T-cell (primary cell): ENCODE results near the gene BLTP2. TPM values are rescaled to one million over a fixed set of nuclear protein-coding genes. Genes with fewer than 3 reads are reported as not detected.

ENCODE experiments used
- ATAC-seq, 4 experiments: fragments of 200-7000 bp in 3 of 4; fragments of 150-1000 bp in 1 of 4; cut with Tn5 transposase; replicated peaks in 1 of 4; 1 replicate in 3 of 4; 2 replicates in 1 of 4; pipeline ENCODE4 v1.10.0; 2021; ENCODE audit warnings: moderate library complexity in 3 of 4, mild to moderate bottlenecking in 2 of 4, moderate number of reproducible peaks in 1 of 4
- CTCF ChIA-PET, 2 donors: fragments of 300-600 bp; sonication (Branson Sonifier 250); formaldehyde crosslinking; loops; one replicate each; lab custom pipeline; 2022; ENCODE audit warnings: antibody characterized with exemption in 2 of 2; lab: Charles Lee
- POLR2A ChIA-PET, 2 donors: fragments of 300-600 bp; sonication (Branson Sonifier 250); formaldehyde crosslinking; loops; one replicate each; lab custom pipeline; 2022; ENCODE audit warnings: antibody characterized with exemption in 2 of 2; lab: Charles Lee
- DNase-seq, 35 experiments: peaks; one replicate each; pipeline versions ENCODE4 v3.0.0 to v3.0.0-alpha.2; 2013 to 2023
- H3K27ac ChIP-seq: one replicate; pipeline ENCODE4 v1.5.1; 2013; ENCODE audit warnings: low read length
- H3K27me3 ChIP-seq, 2 experiments: replicated peaks in 1 of 2; 1 replicate in 1 of 2; 2 replicates in 1 of 2; pipeline versions ENCODE4 v1.6.1 to v1.7.0; 2013; ENCODE audit warnings: low read length in 1 of 2, mixed read lengths in 1 of 2; ENCODE audit not compliant: control insufficient read depth in 2 of 2, insufficient read depth in 2 of 2; ENCODE audit errors: extremely low read depth in 1 of 2
- H3K36me3 ChIP-seq, 2 donors: 1 replicate in 1 of 2; 2 replicates in 1 of 2; pipeline versions ENCODE4 v1.6.1 to v1.7.0; 2013; ENCODE audit warnings: low read length in 1 of 2; ENCODE audit not compliant: control insufficient read depth in 2 of 2, insufficient read depth in 1 of 2; ENCODE audit errors: extremely low read depth in 1 of 2
- H3K4me1 ChIP-seq, 2 experiments: 1 replicate in 1 of 2; 2 replicates in 1 of 2; pipeline versions ENCODE4 v1.6.1 to v1.7.0; 2013; ENCODE audit warnings: low read length in 2 of 2, mixed read lengths in 1 of 2; ENCODE audit not compliant: insufficient read depth in 2 of 2, control insufficient read depth in 1 of 2; ENCODE audit errors: extremely low read depth in 1 of 2
- H3K4me3 ChIP-seq, 2 donors: 1 replicate in 1 of 2; 2 replicates in 1 of 2; pipeline versions ENCODE4 v1.5.1 to v1.7.0; 2013; ENCODE audit warnings: mild to moderate bottlenecking in 2 of 2, low read length in 1 of 2, moderate library complexity in 1 of 2; ENCODE audit not compliant: control insufficient read depth in 1 of 2; ENCODE audit errors: extremely low read depth in 1 of 2
- H3K9me3 ChIP-seq: 2 replicates; pipeline ENCODE4 v1.7.0; 2013
- H3K27ac Mint-ChIP-seq, 2 donors: one replicate each; pipeline ENCODE4 v1.8.0; 2020 to 2021; ENCODE audit warnings: mild to moderate bottlenecking in 2 of 2, mixed read lengths in 2 of 2
- H3K27me3 Mint-ChIP-seq, 2 donors: one replicate each; pipeline ENCODE4 v1.8.0; 2021 to 2022; ENCODE audit warnings: mixed read lengths in 2 of 2
- H3K36me3 Mint-ChIP-seq: one replicate; pipeline ENCODE4 v1.8.0; 2021; ENCODE audit warnings: mixed read lengths
- H3K4me1 Mint-ChIP-seq, 3 donors: one replicate each; pipeline ENCODE4 v1.8.0; 2020 to 2022; ENCODE audit warnings: mixed read lengths in 3 of 3, mild to moderate bottlenecking in 1 of 3
- H3K4me3 Mint-ChIP-seq, 3 donors: one replicate each; pipeline ENCODE4 v1.8.0; 2020 to 2022; ENCODE audit warnings: mild to moderate bottlenecking in 3 of 3, mixed read lengths in 3 of 3, moderate library complexity in 3 of 3
- H3K9me3 Mint-ChIP-seq, 3 donors: one replicate each; pipeline ENCODE4 v1.8.0; 2020 to 2022; ENCODE audit warnings: mixed read lengths in 3 of 3
- WGBS: methylation state at CpG from one replicate; pipeline ENCODE4 v1.1.5; 2013; ENCODE audit warnings: missing lambda C conversion rate; ENCODE audit not compliant: insufficient coverage; 5-methylcytosine and 5-hydroxymethylcytosine counted together
- total RNA-seq, 35 experiments: library from RNA in 6 of 35; stranded (reverse) in 6 of 35; fragments of 120-200 nt in 1 of 35; gene quantifications; one replicate each; pipeline versions ENCODE4 v1.2.1 to v1.2.4 and lab custom pipeline; 2013 to 2026

BLTP2 gene
- total RNA-seq, 5 donors from 2014 or later (not counting 1 experiment from before 2014, with no cell fraction given), result 129 to 156 (median 138) TPM

DNA sequence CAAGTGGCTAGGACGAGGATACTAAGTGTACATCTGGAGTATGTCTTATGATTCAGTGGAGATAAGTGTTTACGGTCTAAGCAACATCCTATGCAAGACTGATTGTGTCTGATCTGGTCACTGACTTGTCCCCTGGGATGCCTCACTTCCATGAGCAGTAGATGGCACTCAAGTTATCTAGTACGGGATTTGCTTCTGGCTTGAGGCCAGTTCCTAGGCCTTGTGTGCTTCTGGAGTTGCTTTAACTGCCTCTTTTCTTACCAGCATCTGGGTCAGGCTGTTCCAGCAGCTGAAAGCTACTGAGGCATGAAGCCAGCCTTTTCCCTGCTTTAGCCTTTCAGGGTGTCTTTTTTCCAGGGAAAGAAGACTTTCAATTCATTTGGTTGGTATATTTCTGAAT, 40.0 kb upstream of the BLTP2 start:
- Histone ChIP-seq H3K27ac (no peak overlapping the region), H3K36me3 (peaks cover 15 to 92% of the 10 kb centered on the region in 2 donors), H3K27me3 (no peaks in the 10 kb centered on the region), H3K4me1 (no peaks in the 10 kb centered on the region), H3K4me3 (no peak overlapping the region), H3K9me3 (no peaks in the 10 kb centered on the region)
- Mint-ChIP-seq H3K27ac (no peak overlapping the region), H3K36me3 (peaks cover 68% of the 10 kb centered on the region), H3K27me3 (no peaks in the 10 kb centered on the region), H3K9me3 (no peaks in the 10 kb centered on the region), H3K4me3 (no peak overlapping the region), H3K4me1 (no peaks in the 10 kb centered on the region)
- ATAC-seq (no peak), DNase-seq (no peak)
- POLR2A ChIA-PET, result no interaction called here
- CTCF ChIA-PET, result no interaction called here
- WGBS, result 97% methylated on average over 3 of the region's 3 CpGs

DNA sequence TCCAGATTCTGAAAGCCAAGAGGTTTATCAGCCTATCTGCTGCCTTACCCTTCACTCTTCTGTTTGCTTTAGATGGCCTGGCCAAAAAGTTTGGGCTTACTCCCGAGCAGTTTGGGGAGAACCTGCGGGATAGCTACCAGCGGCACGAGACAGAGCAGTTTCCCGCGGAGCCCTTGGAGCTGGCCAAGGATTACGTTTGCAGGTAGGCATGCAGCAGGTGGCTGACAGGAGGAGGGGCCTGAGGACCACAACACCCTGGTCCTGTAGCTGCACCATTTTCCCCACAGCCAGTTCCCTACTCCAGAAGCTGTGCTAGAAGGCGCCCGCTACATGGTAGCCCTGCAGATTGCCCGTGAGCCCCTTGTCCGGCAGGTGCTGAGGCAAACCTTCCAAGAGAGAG, 37.7 kb upstream of the BLTP2 start:
- no peak overlapping the region for H3K4me3 ChIP-seq
- no peaks in the 10 kb centered on the region for H3K9me3 Mint-ChIP-seq
- H3K36me3 ChIP-seq, result peaks cover 19 to 88% of the 10 kb centered on the region in 2 donors
- POLR2A ChIA-PET, result interaction anchor here in 1 of 2 donors (0.7 kb wide), 1 partner anchor 106 kb away, joined by 3 read pairs; the partner anchor contains the start of gene ALDOC
- DNase-seq (no peak), ATAC-seq (no peak)
- H3K4me1 Mint-ChIP-seq, result no peaks in the 10 kb centered on the region
- no peaks in the 10 kb centered on the region for H3K27me3 Mint-ChIP-seq
- H3K9me3 ChIP-seq, result no peaks in the 10 kb centered on the region
- WGBS, result 100% methylated on average over 7 of the region's 11 CpGs
- no peaks in the 10 kb centered on the region for H3K27me3 ChIP-seq
- H3K36me3 Mint-ChIP-seq, result peaks cover 61% of the 10 kb centered on the region
- no peak overlapping the region for H3K27ac ChIP-seq
- CTCF ChIA-PET, result interaction anchor here in 1 of 2 donors (0.6 to 1.1 kb wide), 2 partner anchors 36 to 59 kb away, joined by 3 to 5 read pairs; no protein-coding TSS in a partner anchor
- H3K4me3 Mint-ChIP-seq, result no peak overlapping the region
- no peak overlapping the region for H3K27ac Mint-ChIP-seq
- H3K4me1 ChIP-seq, result no peaks in the 10 kb centered on the region

DNA sequence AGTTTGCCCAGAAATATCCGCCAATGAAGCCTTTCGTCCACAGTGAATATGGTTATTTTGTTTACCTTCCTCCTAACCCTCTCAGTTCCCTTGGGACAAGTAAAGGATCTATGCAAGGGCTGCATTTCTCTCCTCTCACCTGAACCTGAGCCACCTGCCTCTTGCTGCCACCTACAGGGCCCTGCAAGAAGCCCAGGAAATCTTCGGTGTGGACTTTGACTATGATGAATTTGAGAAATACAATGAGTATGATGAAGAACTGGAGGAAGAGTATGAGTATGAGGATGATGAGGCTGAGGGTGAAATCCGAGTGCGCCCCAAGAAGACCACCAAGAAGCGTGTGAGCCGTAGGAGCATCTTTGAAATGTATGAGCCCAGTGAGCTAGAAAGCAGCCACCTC, 31.0 kb upstream of the BLTP2 start:
- POLR2A ChIA-PET, result interaction anchor here (0.5 to 0.6 kb wide), 2 partner anchors 12 to 28 kb away, joined by 3 to 22 read pairs; no protein-coding TSS in a partner anchor
- no peaks in the 10 kb centered on the region for H3K9me3 Mint-ChIP-seq
- CTCF ChIA-PET, result interaction anchor here in 1 of 2 donors (1.3 to 2.2 kb wide), 3 partner anchors 8 to 29 kb away, joined by 3 to 6 read pairs (median 4); no protein-coding TSS in a partner anchor

DNA sequence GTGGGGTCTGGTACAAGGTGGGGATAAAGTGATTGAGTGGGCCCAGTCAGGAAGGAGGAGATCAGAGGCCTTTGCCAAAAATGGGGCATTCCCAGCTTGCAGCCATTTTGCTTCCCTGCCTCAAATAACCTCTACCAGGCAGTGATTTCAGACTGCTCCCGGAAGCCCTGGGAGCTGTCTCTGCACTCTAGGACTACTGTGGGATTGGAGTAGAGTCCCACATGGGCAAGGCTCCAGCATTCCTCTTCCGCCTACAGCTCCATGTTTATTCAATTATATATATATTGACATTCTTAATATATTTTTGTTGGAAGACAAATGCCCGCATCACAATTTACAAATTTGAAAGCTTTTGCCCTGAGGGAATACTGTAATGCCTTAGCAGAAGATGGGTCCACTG, 30.5 kb upstream of the BLTP2 start:
- Mint-ChIP-seq H3K4me1 (peaks cover 0 to 5% (median 0%) of the 10 kb centered on the region in 3 donors), H3K36me3 (peaks cover 66% of the 10 kb centered on the region), H3K4me3 (no peak overlapping the region), H3K27ac (no peak overlapping the region), H3K27me3 (no peaks in the 10 kb centered on the region), H3K9me3 (no peaks in the 10 kb centered on the region)
- CTCF ChIA-PET, result interaction anchor here (0.6 to 1.3 kb wide), 4 partner anchors 9 to 243 kb away, joined by 3 to 4 read pairs (median 3); no protein-coding TSS in a partner anchor
- ATAC-seq, result no peak
- DNase-seq, result no peak
- no peaks in the 10 kb centered on the region for H3K9me3 ChIP-seq
- peaks cover 21 to 92% of the 10 kb centered on the region in 2 donors for H3K36me3 ChIP-seq
- WGBS, result no CpG with 5 or more reads among the region's 3 CpGs
- H3K27ac ChIP-seq, result no peak overlapping the region
- POLR2A ChIA-PET, result interaction anchor here (0.5 to 0.6 kb wide), 4 partner anchors 13 to 75 kb away, joined by 3 to 22 read pairs (median 8); no protein-coding TSS in a partner anchor
- H3K27me3 ChIP-seq, result no peaks in the 10 kb centered on the region
- H3K4me3 ChIP-seq, result no peak overlapping the region
- no peaks in the 10 kb centered on the region for H3K4me1 ChIP-seq

More for the DNA sequence above, 31.0 kb upstream of the BLTP2 start:
- H3K4me3 Mint-ChIP-seq, result no peak overlapping the region
- no peaks in the 10 kb centered on the region for H3K9me3 ChIP-seq
- peaks cover 0 to 3% (median 0%) of the 10 kb centered on the region in 3 donors for H3K4me1 Mint-ChIP-seq
- H3K4me3 ChIP-seq, result no peak overlapping the region
- no peak for ATAC-seq
- peak in 2 of 35 experiments; percentile 8 to 32 for DNase-seq
- no peak overlapping the region for H3K27ac ChIP-seq
- H3K27me3 ChIP-seq, result no peaks in the 10 kb centered on the region
- no CpG with 5 or more reads among the region's 7 CpGs for WGBS
- no peaks in the 10 kb centered on the region for H3K4me1 ChIP-seq
- peaks cover 62% of the 10 kb centered on the region for H3K36me3 Mint-ChIP-seq
- no peaks in the 10 kb centered on the region for H3K27me3 Mint-ChIP-seq
- H3K36me3 ChIP-seq, result peaks cover 21 to 93% of the 10 kb centered on the region in 2 donors
- no peak overlapping the region for H3K27ac Mint-ChIP-seq

DNA sequence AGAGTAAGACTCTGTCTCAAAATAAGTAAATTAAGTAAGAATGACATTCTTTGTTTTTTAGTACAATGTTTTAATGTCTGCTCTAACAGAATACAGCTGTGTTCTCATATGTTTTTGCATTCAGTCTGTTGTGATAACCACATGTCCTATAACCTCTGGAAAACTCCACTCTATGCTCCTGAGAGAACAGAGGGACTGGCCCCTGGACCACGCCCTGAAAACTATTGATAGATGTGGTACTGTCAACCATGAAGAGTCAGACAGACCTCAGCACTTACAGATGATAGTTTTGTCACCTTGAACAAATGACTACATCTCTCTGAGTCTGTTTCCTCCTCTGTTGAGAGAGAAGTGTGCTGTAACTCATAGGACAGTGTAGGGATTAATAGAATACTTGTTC, 25.0 kb upstream of the BLTP2 start:
- H3K9me3 ChIP-seq, result no peaks in the 10 kb centered on the region
- no peaks in the 10 kb centered on the region for H3K27me3 ChIP-seq
- ChIA-PET CTCF (interaction anchor here in 1 of 2 donors (0.6 kb wide), 1 partner anchor 23 kb away, joined by 3 read pairs; no protein-coding TSS in a partner anchor), POLR2A (no interaction called here)
- H3K36me3 Mint-ChIP-seq, result peaks cover 60% of the 10 kb centered on the region
- H3K4me3 Mint-ChIP-seq, result no peak overlapping the region
- no peaks in the 10 kb centered on the region for H3K27me3 Mint-ChIP-seq
- WGBS, result 100% methylated on average over 1 of the region's 1 CpG
- DNase-seq (no peak), ATAC-seq (no peak)
- H3K27ac ChIP-seq, result no peak overlapping the region
- H3K4me1 ChIP-seq, result peaks cover under 1 to 17% of the 10 kb centered on the region in 2 experiments
- H3K4me1 Mint-ChIP-seq, result peaks cover 24 to 39% (median 26%) of the 10 kb centered on the region in 3 donors
- peaks cover 3 to 73% of the 10 kb centered on the region in 2 donors for H3K36me3 ChIP-seq
- H3K4me3 ChIP-seq, result no peak overlapping the region
- no peaks in the 10 kb centered on the region for H3K9me3 Mint-ChIP-seq
- no peak overlapping the region for H3K27ac Mint-ChIP-seq

DNA sequence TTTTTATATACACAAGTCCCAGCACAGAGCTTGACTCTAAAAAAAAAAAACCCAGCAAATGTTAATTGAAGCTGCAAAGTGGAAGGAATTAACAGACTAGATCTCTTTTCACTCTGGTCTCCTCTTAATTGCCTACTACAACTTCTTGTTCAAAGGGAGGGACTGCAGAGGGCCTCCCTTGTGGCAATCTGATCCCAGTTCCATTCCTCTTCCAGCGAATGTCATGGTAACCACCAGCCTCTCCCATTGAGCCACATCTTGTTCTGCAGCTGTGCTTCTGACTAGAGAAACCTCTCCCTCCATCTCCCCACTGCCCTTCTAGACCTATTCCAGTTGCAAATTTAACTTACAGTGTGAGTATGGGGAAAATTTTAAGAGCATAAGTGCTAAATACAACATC, 22.9 kb upstream of the BLTP2 start:
- peaks cover 44% of the 10 kb centered on the region for H3K36me3 Mint-ChIP-seq
- WGBS, result 80% methylated on average over 1 of the region's 1 CpG
- ATAC-seq, result no peak
- Histone ChIP-seq H3K4me3 (no peak overlapping the region), H3K4me1 (peaks cover 13 to 23% of the 10 kb centered on the region in 2 experiments), H3K36me3 (peaks cover 0 to 54% of the 10 kb centered on the region in 2 donors), H3K27me3 (no peaks in the 10 kb centered on the region), H3K9me3 (no peaks in the 10 kb centered on the region), H3K27ac (no peak overlapping the region)
- H3K9me3 Mint-ChIP-seq, result no peaks in the 10 kb centered on the region
- H3K4me1 Mint-ChIP-seq, result peaks cover 44 to 59% (median 45%) of the 10 kb centered on the region in 3 donors
- ChIA-PET CTCF (interaction anchor here in 1 of 2 donors (0.5 kb wide), 1 partner anchor 33 kb away, joined by 5 read pairs; no protein-coding TSS in a partner anchor), POLR2A (interaction anchor here in 1 of 2 donors (1.1 kb wide), 1 partner anchor 23 kb away, joined by 3 read pairs; the partner anchor contains the start of gene BLTP2)
- no peak overlapping the region for H3K4me3 Mint-ChIP-seq
- H3K27ac Mint-ChIP-seq, result no peak overlapping the region
- DNase-seq, result no peak
- no peaks in the 10 kb centered on the region for H3K27me3 Mint-ChIP-seq
